ENCODE measurements around the gene PDAP1. TPM values are rescaled to one million over a fixed set of nuclear protein-coding genes. Genes with fewer than 3 reads are reported as not detected.

PDAP1 gene
- total RNA-seq, 1 experiment from 2014 or later: 150 TPM

DNA sequence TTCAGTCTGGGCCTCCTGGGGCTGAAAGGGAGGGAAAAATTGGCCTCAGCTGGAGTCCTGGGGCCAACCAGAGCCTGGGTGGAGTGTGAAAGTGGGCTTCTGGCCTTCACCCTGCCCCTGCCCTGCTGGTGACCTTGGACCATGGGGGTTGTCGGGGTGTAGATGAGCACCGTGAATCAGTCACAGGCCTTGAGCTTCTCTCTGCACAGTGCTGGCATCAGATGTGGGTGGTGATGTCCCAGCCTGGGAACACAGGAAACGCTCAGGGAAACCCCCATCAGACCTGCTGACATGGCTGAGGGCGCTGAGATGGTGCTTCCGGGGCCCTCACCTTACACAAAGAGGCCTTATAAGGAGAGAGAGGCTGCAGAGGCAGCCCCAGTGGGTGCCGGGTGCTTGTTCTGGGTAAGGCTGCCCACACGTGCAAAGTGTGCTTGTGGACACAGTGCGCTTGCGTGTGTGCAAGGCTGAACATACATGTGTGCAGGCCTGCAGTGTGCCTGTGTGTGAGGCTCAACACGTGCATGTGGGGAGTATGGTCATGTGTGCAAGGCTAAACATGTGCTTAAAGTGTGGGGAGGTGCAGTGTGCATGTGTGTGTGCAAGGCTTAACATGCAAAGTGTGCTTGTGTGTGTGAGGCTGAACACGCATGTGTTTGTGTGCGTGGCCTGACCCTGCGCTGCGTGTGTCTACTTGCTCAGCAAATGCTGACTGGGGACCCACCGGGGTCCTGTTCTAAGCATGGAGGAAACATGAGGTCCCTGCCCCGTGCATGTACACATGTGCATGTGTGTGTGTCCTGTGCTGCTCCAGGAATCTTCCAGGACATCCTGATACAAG is 27.4 kb downstream of the PDAP1 start:
- Histone ChIP-seq H3K9ac (ENCODE audit: extremely low read depth, insufficient read length, low read length) (no peak overlapping the region), H4K5ac (ENCODE audit: insufficient read length, low read depth, low read length) (no peak overlapping the region), H3K79me2 (ENCODE audit: insufficient read depth, low read length) (no peaks in the 10 kb centered on the region)

More for the DNA sequence above, 27.4 kb downstream of the PDAP1 start:
- no peak overlapping the region for H3K18ac ChIP-seq (ENCODE audit: insufficient read length, low read depth, low read length)
- no peak overlapping the region for H3K4ac ChIP-seq (ENCODE audit: low read depth, low read length)
- H3K27ac ChIP-seq (ENCODE audit: insufficient read length, low read depth, low read length): no peak overlapping the region
- H2AK5ac ChIP-seq (ENCODE audit: insufficient read length, low read length): no peak overlapping the region
- DNase-seq: no peak
- H2BK20ac ChIP-seq (ENCODE audit: low read depth, low read length, poor library complexity, severe bottlenecking): no peak overlapping the region
- H4K20me1 ChIP-seq (ENCODE audit: control insufficient read depth, insufficient read depth, insufficient read length): no peaks in the 10 kb centered on the region
- no peak overlapping the region for H4K8ac ChIP-seq (replicated peaks; ENCODE audit: insufficient read length, low read depth, low read length)
- H3K27me3 Mint-ChIP-seq (ENCODE audit: low read depth): no peaks in the 10 kb centered on the region
- no peak overlapping the region for H3K23ac ChIP-seq (ENCODE audit: insufficient read length, low read depth, low read length)
- no CpG with 5 or more reads among the region's 16 CpGs for WGBS (ENCODE audit: extremely low coverage, insufficient read length, low lambda C conversion rate)
- H3K4me1 Mint-ChIP-seq: peaks cover 6 to 11% of the 10 kb centered on the region in 2 experiments
- no peak overlapping the region for H3T11ph ChIP-seq (ENCODE audit: low read length)
- peaks cover 7 to 24% (median 8%) of the 10 kb centered on the region in 3 experiments; a peak in 6 of 7 replicates for H3K36me3 Mint-ChIP-seq (ENCODE audit: insufficient read depth in 1 of 3, low read depth in 3 of 3)
- H4K91ac ChIP-seq (ENCODE audit: insufficient read length, low read depth, low read length): no peak overlapping the region
- no peaks in the 10 kb centered on the region for H3K23me2 ChIP-seq (ENCODE audit: insufficient read length, low read depth, low read length, poor library complexity, severe bottlenecking)
- no peak overlapping the region for H3K56ac ChIP-seq (ENCODE audit: insufficient read length, low read depth, low read length)
- no peak overlapping the region for H3K14ac ChIP-seq (ENCODE audit: insufficient read depth, low read length)
- H2BK12ac ChIP-seq (ENCODE audit: insufficient read length, low read depth, low read length): no peak overlapping the region
- TF ChIP-seq, protein P1, sequence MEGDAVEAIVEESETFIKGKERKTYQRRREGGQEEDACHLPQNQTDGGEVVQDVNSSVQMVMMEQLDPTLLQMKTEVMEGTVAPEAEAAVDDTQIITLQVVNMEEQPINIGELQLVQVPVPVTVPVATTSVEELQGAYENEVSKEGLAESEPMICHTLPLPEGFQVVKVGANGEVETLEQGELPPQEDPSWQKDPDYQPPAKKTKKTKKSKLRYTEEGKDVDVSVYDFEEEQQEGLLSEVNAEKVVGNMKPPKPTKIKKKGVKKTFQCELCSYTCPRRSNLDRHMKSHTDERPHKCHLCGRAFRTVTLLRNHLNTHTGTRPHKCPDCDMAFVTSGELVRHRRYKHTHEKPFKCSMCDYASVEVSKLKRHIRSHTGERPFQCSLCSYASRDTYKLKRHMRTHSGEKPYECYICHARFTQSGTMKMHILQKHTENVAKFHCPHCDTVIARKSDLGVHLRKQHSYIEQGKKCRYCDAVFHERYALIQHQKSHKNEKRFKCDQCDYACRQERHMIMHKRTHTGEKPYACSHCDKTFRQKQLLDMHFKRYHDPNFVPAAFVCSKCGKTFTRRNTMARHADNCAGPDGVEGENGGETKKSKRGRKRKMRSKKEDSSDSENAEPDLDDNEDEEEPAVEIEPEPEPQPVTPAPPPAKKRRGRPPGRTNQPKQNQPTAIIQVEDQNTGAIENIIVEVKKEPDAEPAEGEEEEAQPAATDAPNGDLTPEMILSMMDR (conservative IDR thresholded peaks at IDR 0.05): no peak
- H3K4me3 Mint-ChIP-seq: no peak overlapping the region
- no peaks in the 10 kb centered on the region for H3K9me3 ChIP-seq (ENCODE audit: control insufficient read depth, low read depth, low read length)
- no peak overlapping the region for H2BK5ac ChIP-seq (ENCODE audit: insufficient read length, low read length)
- H2BK120ac ChIP-seq (ENCODE audit: low read depth, low read length, poor library complexity, severe bottlenecking): no peak overlapping the region
- H3K4me1 ChIP-seq (ENCODE audit: insufficient read depth, low read length): no peaks in the 10 kb centered on the region
- H3K79me1 ChIP-seq (ENCODE audit: insufficient read depth, low read depth, low read length, poor library complexity, severe bottlenecking): peaks cover 8% of the 10 kb centered on the region
- H2BK15ac ChIP-seq (ENCODE audit: low read depth, low read length): no peak overlapping the region
- H3K27me3 ChIP-seq (ENCODE audit: insufficient read depth, low read length): no peaks in the 10 kb centered on the region
- H3K4me2 ChIP-seq (ENCODE audit: insufficient read depth, insufficient read length, low read length): no peak overlapping the region
- no peak overlapping the region for H2AFZ ChIP-seq (ENCODE audit: low read length)
- no peaks in the 10 kb centered on the region; a peak in 1 of 5 replicates for H3K9me3 Mint-ChIP-seq
- peak overlapping the region; percentile 60 to 93 (median 71); a peak in 4 of 7 replicates for H3K27ac Mint-ChIP-seq

All from H9 (cell line).